CD14-positive monocyte (primary cell): ENCODE results near the gene SORBS2. TPM values are rescaled to one million over a fixed set of nuclear protein-coding genes. Genes with fewer than 3 reads are reported as not detected.

Experiments
- DNase-seq, 3 donors: peaks; one replicate each; pipeline ENCODE4 v3.0.0-alpha.2; 2011 to 2022
- H2AFZ ChIP-seq: 2 replicates; pipeline ENCODE4 v1.6.0; 2012; ENCODE audit warnings: mild to moderate bottlenecking, low read depth, low read length, inconsistent platforms; ENCODE audit not compliant: insufficient read depth, poor library complexity, severe bottlenecking
- H3K27ac ChIP-seq, 2 donors: 1 replicate in 1 of 2; 2 replicates in 1 of 2; pipeline ENCODE4 v1.5.1; 2012 to 2013; ENCODE audit warnings: low read length in 2 of 2, control low read depth in 1 of 2, inconsistent platforms in 1 of 2, low read depth in 1 of 2, mild to moderate bottlenecking in 1 of 2
- H3K27me3 ChIP-seq, 2 donors: one replicate each; pipeline versions ENCODE4 v1.6.0 to v1.6.1; 2011 to 2013; ENCODE audit warnings: low read length in 2 of 2; ENCODE audit not compliant: control insufficient read depth in 2 of 2, insufficient read depth in 2 of 2
- H3K36me3 ChIP-seq, 2 donors: replicated peaks in 1 of 2; 1 replicate in 1 of 2; 2 replicates in 1 of 2; pipeline versions ENCODE4 v1.5.1 to v1.6.1; 2012 to 2013; ENCODE audit warnings: low read length in 2 of 2, control low read depth in 1 of 2, inconsistent platforms in 1 of 2, mild to moderate bottlenecking in 1 of 2; ENCODE audit not compliant: insufficient read depth in 2 of 2, control insufficient read depth in 1 of 2
- H3K4me1 ChIP-seq, 2 donors: 1 replicate in 1 of 2; 2 replicates in 1 of 2; pipeline versions ENCODE4 v1.5.1 to v1.6.1; 2012 to 2013; ENCODE audit warnings: low read length in 2 of 2, control low read depth in 1 of 2, inconsistent platforms in 1 of 2, mild to moderate bottlenecking in 1 of 2, moderate library complexity in 1 of 2; ENCODE audit not compliant: insufficient read depth in 2 of 2, control insufficient read depth in 1 of 2
- H3K4me2 ChIP-seq: replicated peaks from 2 replicates; pipeline ENCODE3; 2012; ENCODE audit warnings: low read length, moderate library complexity, mild to moderate bottlenecking; ENCODE audit not compliant: poor library complexity, severe bottlenecking; ENCODE audit errors: extremely low read depth
- H3K4me3 ChIP-seq, 3 experiments: fragments of 200-600 bp in 1 of 3; sonication (generic) in 1 of 3; replicated peaks in 1 of 3; 1 replicate in 2 of 3; 2 replicates in 1 of 3; pipeline ENCODE4 v1.5.1; 2011 to 2013; ENCODE audit warnings: low read length in 3 of 3, mild to moderate bottlenecking in 3 of 3, control low read depth in 2 of 3, low read depth in 2 of 3, inconsistent platforms in 1 of 3, moderate library complexity in 1 of 3
- H3K79me2 ChIP-seq: 2 replicates; pipeline ENCODE4 v1.6.0; 2012; ENCODE audit warnings: mild to moderate bottlenecking, control low read depth, inconsistent platforms, low read length, moderate library complexity; ENCODE audit not compliant: insufficient read depth
- H3K9ac ChIP-seq: 2 replicates; pipeline ENCODE4 v1.6.0; 2017; ENCODE audit warnings: low read length, mild to moderate bottlenecking; ENCODE audit not compliant: insufficient read depth, poor library complexity, severe bottlenecking
- H3K9me3 ChIP-seq, 2 donors: replicated peaks in 1 of 2; 1 replicate in 1 of 2; 2 replicates in 1 of 2; pipeline versions ENCODE4 v1.5.1 to v1.6.1; 2012 to 2013; ENCODE audit warnings: low read length in 2 of 2, control low read depth in 1 of 2; ENCODE audit not compliant: control insufficient read depth in 1 of 2, insufficient read depth in 1 of 2
- H4K20me1 ChIP-seq: 2 replicates; pipeline ENCODE4 v1.6.0; 2012; ENCODE audit warnings: mild to moderate bottlenecking, low read length, control low read depth, moderate library complexity; ENCODE audit not compliant: insufficient read depth
- H3K27ac Mint-ChIP-seq, 7 donors: one replicate each; pipeline ENCODE4 v1.8.0; 2020; ENCODE audit warnings: mild to moderate bottlenecking in 7 of 7, mixed read lengths in 7 of 7, moderate library complexity in 6 of 7, inconsistent platforms in 2 of 7
- H3K27me3 Mint-ChIP-seq, 3 donors: one replicate each; pipeline ENCODE4 v1.8.0; 2021 to 2022; ENCODE audit warnings: low read depth in 3 of 3, mild to moderate bottlenecking in 3 of 3, mixed read lengths in 3 of 3, moderate library complexity in 3 of 3, inconsistent platforms in 1 of 3
- H3K36me3 Mint-ChIP-seq, 2 donors: one replicate each; pipeline ENCODE4 v1.8.0; 2020; ENCODE audit warnings: mixed read lengths in 2 of 2, inconsistent platforms in 1 of 2, mild to moderate bottlenecking in 1 of 2
- H3K4me1 Mint-ChIP-seq: one replicate; pipeline ENCODE4 v1.8.0; 2020; ENCODE audit warnings: mild to moderate bottlenecking, mixed read lengths
- H3K4me3 Mint-ChIP-seq, 2 donors: one replicate each; pipeline ENCODE4 v1.8.0; 2020; ENCODE audit warnings: mild to moderate bottlenecking in 2 of 2, mixed read lengths in 2 of 2, moderate library complexity in 1 of 2
- H3K9me3 Mint-ChIP-seq, 7 donors: one replicate each; pipeline ENCODE4 v1.8.0; 2020 to 2022; ENCODE audit warnings: mixed read lengths in 7 of 7, mild to moderate bottlenecking in 6 of 7, moderate library complexity in 6 of 7, inconsistent platforms in 2 of 7
- CTCF ChIP-seq: fragments of 200-600 bp; IDR thresholded peaks from one replicate; pipeline ENCODE4 v1.8.0; 2022; ENCODE audit warnings: antibody characterized with exemption, mild to moderate bottlenecking
- WGBS: methylation state at CpG from one replicate; pipeline ENCODE4 v1.1.5; 2013; ENCODE audit warnings: missing lambda C conversion rate; ENCODE audit not compliant: insufficient coverage; 5-methylcytosine and 5-hydroxymethylcytosine counted together
- intact Hi-C, 2 donors: fragments of 100-400 bp; cut with micrococcal nuclease; formaldehyde crosslinking; loops; one replicate each; pipeline versions ENCODE4 v1.15.0 to v1.15.1; 2023
- polyA plus RNA-seq, 3 donors: library from polyadenylated mRNA; depleted of rRNA in 1 of 3; unstranded in 2 of 3; stranded (reverse) in 1 of 3; fragments of 300-500 nt in 2 of 3; fragments of >200 nt in 1 of 3; fragmentation: Illumina TruSeq in 2 of 3; gene quantifications; 1 replicate in 2 of 3; 2 replicates in 1 of 3; pipeline ENCODE4 v1.2.3, GENCODE V29; 2012 to 2021

The SORBS2 gene
- polyA plus RNA-seq, 3 donors, result not detected

- Histone ChIP-seq H3K27ac (no peak overlapping the region), H3K9me3 (no peaks in the 10 kb centered on the region), H3K4me3 (no peak overlapping the region), H3K79me2 (no peaks in the 10 kb centered on the region), H3K4me2 (no peak overlapping the region), H3K36me3 (no peaks in the 10 kb centered on the region), H4K20me1 (no peaks in the 10 kb centered on the region), H3K9ac (no peak overlapping the region), H2AFZ (no peak overlapping the region), H3K4me1 (no peaks in the 10 kb centered on the region), H3K27me3 (peaks cover 0 to 3% of the 10 kb centered on the region in 2 donors)
- DNase-seq, result no peak
- H3K4me1 Mint-ChIP-seq, result no peaks in the 10 kb centered on the region
- no peak overlapping the region for H3K27ac Mint-ChIP-seq
- no peaks in the 10 kb centered on the region for H3K36me3 Mint-ChIP-seq
- H3K27me3 Mint-ChIP-seq, result peaks cover 9 to 20% (median 18%) of the 10 kb centered on the region in 3 donors
- 84% methylated on average over 2 of the region's 3 CpGs for WGBS
- peaks cover 0 to 3% (median 0%) of the 10 kb centered on the region in 7 donors for H3K9me3 Mint-ChIP-seq
- no peak overlapping the region for H3K4me3 Mint-ChIP-seq
- no peak for TF ChIP-seq CTCF
- intact Hi-C loops, result no loop called here
Observed at GRCh38 chr4:185578284-185578683, 233.7 kb downstream of the SORBS2 start.

- H3K27ac Mint-ChIP-seq, result no peak overlapping the region
- H3K27me3 ChIP-seq, result no peaks in the 10 kb centered on the region
- H3K4me1 Mint-ChIP-seq, result no peaks in the 10 kb centered on the region
- DNase-seq, result no peak
- no peak overlapping the region for H2AFZ ChIP-seq
- TF ChIP-seq CTCF, result no peak
- H3K9me3 ChIP-seq, result no peaks in the 10 kb centered on the region
- H4K20me1 ChIP-seq, result no peaks in the 10 kb centered on the region
- no peak overlapping the region for H3K27ac ChIP-seq
- H3K4me2 ChIP-seq, result no peak overlapping the region
- 100% methylated on average over 2 of the region's 8 CpGs for WGBS
- no peak overlapping the region for H3K4me3 Mint-ChIP-seq
- no peaks in the 10 kb centered on the region for H3K36me3 Mint-ChIP-seq
- H3K36me3 ChIP-seq, result no peaks in the 10 kb centered on the region
- intact Hi-C loops, result no loop called here
- H3K9me3 Mint-ChIP-seq, result peaks cover 0 to 3% (median 0%) of the 10 kb centered on the region in 7 donors
- no peak overlapping the region for H3K9ac ChIP-seq
- H3K27me3 Mint-ChIP-seq, result peaks cover 9 to 20% (median 18%) of the 10 kb centered on the region in 3 donors
- no peaks in the 10 kb centered on the region for H3K79me2 ChIP-seq
- no peak overlapping the region for H3K4me3 ChIP-seq
- H3K4me1 ChIP-seq, result no peaks in the 10 kb centered on the region
Observed at GRCh38 chr4:185576962-185577950, 234.7 kb downstream of the SORBS2 start.
